ENCODE measurements around the gene MICALL1. TPM values are rescaled to one million over a fixed set of nuclear protein-coding genes. Genes with fewer than 3 reads are reported as not detected.

MICALL1 gene
- total and polyA plus RNA-seq, 7 donors: 8.4 to 109 (median 23.9) TPM

- intact Hi-C loops (cut with DNase I): no loop called here
Measured at GRCh38 chr22:37894939-37895670, 11.0 kb upstream of the MICALL1 start.

GRCh38 chr22:37896181-37896592 is 9.9 kb upstream of the MICALL1 start:
- H3K9me3 ChIP-seq: no peaks in the 10 kb centered on the region
- peaks cover 0 to 76% (median 65%) of the 10 kb centered on the region in 4 donors for H3K4me1 ChIP-seq
- TF ChIP-seq POLR2AphosphoS5 (IDR thresholded peaks at IDR 0.05) (no peak), CTCF (IDR thresholded peaks at IDR 0.05) (no peak), EP300 (IDR thresholded peaks at IDR 0.05) (no peak), POLR2A (IDR thresholded peaks at IDR 0.05) (no peak)
- H3K4me3 ChIP-seq: no peak overlapping the region
- H3K27me3 ChIP-seq: no peaks in the 10 kb centered on the region
- WGBS, 2 donors: 21 to 31% methylated on average over 5 of the region's 5 CpGs
- no peak for DNase-seq
- H3K36me3 ChIP-seq: no peaks in the 10 kb centered on the region
- intact Hi-C loops (cut with DNase I): no loop called here
- H3K27ac ChIP-seq: peak overlapping the region; percentile 54 to 89 (median 83)

More at GRCh38 chr22:37894939-37895670, 11.0 kb upstream of the MICALL1 start:
- DNase-seq: no peak
- no peak for TF ChIP-seq POLR2AphosphoS5 (IDR thresholded peaks at IDR 0.05)
- no peak for TF ChIP-seq POLR2A (IDR thresholded peaks at IDR 0.05)
- TF ChIP-seq CTCF (IDR thresholded peaks at IDR 0.05): no peak
- TF ChIP-seq EP300 (IDR thresholded peaks at IDR 0.05): no peak
- no peaks in the 10 kb centered on the region for H3K9me3 ChIP-seq
- peak overlapping the region; percentile 21 to 89 (median 83) for H3K27ac ChIP-seq
- no peaks in the 10 kb centered on the region for H3K27me3 ChIP-seq
- H3K4me1 ChIP-seq: peaks cover 0 to 86% (median 72%) of the 10 kb centered on the region in 4 donors
- no peak overlapping the region for H3K4me3 ChIP-seq
- peaks cover 0 to 2% (median 0%) of the 10 kb centered on the region in 4 donors for H3K36me3 ChIP-seq
- 54 to 71% methylated on average over 8 of the region's 8 CpGs for WGBS, 2 donors

GRCh38 chr22:37896939-37897338 is 9.2 kb upstream of the MICALL1 start:
- TF ChIP-seq CTCF (IDR thresholded peaks at IDR 0.05) (no peak), POLR2A (IDR thresholded peaks at IDR 0.05) (no peak), EP300 (IDR thresholded peaks at IDR 0.05) (no peak), POLR2AphosphoS5 (IDR thresholded peaks at IDR 0.05) (no peak)
- whole genome bisulfite sequencing, 2 donors: 80 to 94% methylated on average over 3 of the region's 3 CpGs
- Histone ChIP-seq H3K4me1 (peaks cover 0 to 75% (median 62%) of the 10 kb centered on the region in 4 donors), H3K36me3 (no peaks in the 10 kb centered on the region), H3K9me3 (no peaks in the 10 kb centered on the region), H3K4me3 (no peak overlapping the region), H3K27me3 (no peaks in the 10 kb centered on the region), H3K27ac (peak overlapping the region; percentile 54 to 89 (median 83))
- DNase-seq: no peak
- intact Hi-C loops (cut with DNase I): no loop called here

GRCh38 chr22:37897807-37898206 is 8.3 kb upstream of the MICALL1 start:
- 90 to 93% methylated on average over 2 of the region's 2 CpGs for WGBS, 2 donors
- H3K9me3 ChIP-seq: no peaks in the 10 kb centered on the region
- H3K4me3 ChIP-seq: no peak overlapping the region
- H3K27ac ChIP-seq: peak overlapping the region; percentile 27 to 89 (median 60)
- no peak for DNase-seq
- no peaks in the 10 kb centered on the region for H3K27me3 ChIP-seq
- H3K36me3 ChIP-seq: no peaks in the 10 kb centered on the region
- H3K4me1 ChIP-seq: peaks cover 0 to 67% (median 54%) of the 10 kb centered on the region in 4 donors
- intact Hi-C loops (cut with DNase I): no loop called here
- TF ChIP-seq CTCF (IDR thresholded peaks at IDR 0.05): no peak
- TF ChIP-seq POLR2A (IDR thresholded peaks at IDR 0.05): no peak
- no peak for TF ChIP-seq POLR2AphosphoS5 (IDR thresholded peaks at IDR 0.05)
- no peak for TF ChIP-seq EP300 (IDR thresholded peaks at IDR 0.05)

Data from sigmoid colon (tissue), 7 donors.